GM12864 (cell line): Measurements from ENCODE around the gene ASB7.

Experiments used
- DNase-seq: peaks from one replicate; pipeline ENCODE4 v3.0.0-alpha.2; 2011; ENCODE audit warnings: low read depth
- H3K4me3 ChIP-seq: 2 replicates; pipeline ENCODE4 v1.5.1; 2011; ENCODE audit warnings: mild to moderate bottlenecking, low read depth, low read length, control low read depth
- CTCF ChIP-seq: IDR thresholded peaks from 2 replicates; pipeline ENCODE4 v1.5.1; 2011; ENCODE audit warnings: low read depth, mild to moderate bottlenecking, moderate library complexity, low read length, control low read depth, inconsistent platforms; ENCODE audit errors: missing control alignments

ASB7 gene

GRCh38 chr15:100595964-100596363 is 6.4 kb upstream of the ASB7 start:
- DNase-seq, result no peak
- H3K4me3 ChIP-seq, result peak overlapping the region; percentile 26; the same call in 1 of the 2 replicates
- TF ChIP-seq CTCF, result no peak

GRCh38 chr15:100596792-100597191 is 5.6 kb upstream of the ASB7 start:
- TF ChIP-seq CTCF, result no peak
- DNase-seq, result peak; percentile 76
- peak overlapping the region; percentile 26 for H3K4me3 ChIP-seq

GRCh38 chr15:100597862-100598261 is 4.5 kb upstream of the ASB7 start:
- no peak for DNase-seq
- H3K4me3 ChIP-seq, result no peak overlapping the region; the same call in 1 of the 2 replicates
- TF ChIP-seq CTCF, result no peak

GRCh38 chr15:100598655-100599054 is 3.7 kb upstream of the ASB7 start:
- DNase-seq, result no peak
- TF ChIP-seq CTCF, result no peak

GRCh38 chr15:100601163-100601562 is 1.2 kb upstream of the ASB7 start:
- DNase-seq, result no peak
- TF ChIP-seq CTCF, result no peak
- H3K4me3 ChIP-seq, result peak overlapping the region; percentile 81

More at GRCh38 chr15:100598655-100599054, 3.7 kb upstream of the ASB7 start:
- H3K4me3 ChIP-seq, result no peak overlapping the region

GRCh38 chr15:100601617-100602063 is 749 bp upstream of the ASB7 start:
- H3K4me3 ChIP-seq, result peak overlapping the region; percentile 81
- DNase-seq, result no peak
- TF ChIP-seq CTCF, result no peak

- DNase-seq, result no peak
- no peak for TF ChIP-seq CTCF
- H3K4me3 ChIP-seq, result peak overlapping the region; percentile 81
These were observed 519 bp downstream of the ASB7 start for GRCh38 chr15:100602823-100603393.
